Endothelial cell of umbilical vein (primary cell): ENCODE measurements around the gene HTR7. TPM values are rescaled to one million over a fixed set of nuclear protein-coding genes. Genes with fewer than 3 reads are reported as not detected.

Experiments used
- Bru-seq: library from RNA; stranded (reverse); fragments of 400-500 nt; gene quantifications from one replicate; lab custom pipeline; 2021; lab: Mats Ljungman, UMichigan
- BruChase-seq, 2 experiments: library from RNA; stranded (reverse); fragments of 400-500 nt; gene quantifications; one replicate each; lab custom pipeline; 2021; lab: Mats Ljungman, UMichigan
- BruUV-seq: library from RNA; stranded (reverse); fragments of 400-500 nt; replicated peaks from 2 replicates; lab custom pipeline; 2021; lab: Mats Ljungman, UMichigan
- CTCF ChIA-PET: fragments of 300-600, 350-600 bp; sonication (Branson Sonifier 250); formaldehyde crosslinking; loops from one replicate; lab custom pipeline; 2021; ENCODE audit warnings: antibody characterized with exemption, inconsistent platforms; lab: Charles Lee
- POLR2A ChIA-PET: fragments of 300-600, 350-600 bp; sonication (Branson Sonifier 250); formaldehyde crosslinking; loops from one replicate; lab custom pipeline; 2021; ENCODE audit warnings: antibody characterized with exemption, inconsistent platforms; lab: Charles Lee
- DNase-seq: peaks from one replicate; pipeline ENCODE4 v3.0.0-alpha.2; 2011; ENCODE audit warnings: low read depth, low spot score
- FAIRE-seq: peaks from 2 replicates; lab custom pipeline; 2011; peaks lifted over from hg19 to GRCh38; lab: Jason Lieb, UNC
- H2AFZ ChIP-seq: 2 replicates; pipeline ENCODE4 v1.6.0; 2012; ENCODE audit warnings: low read depth, low read length, control low read depth, inconsistent platforms
- H3K27ac ChIP-seq: 2 replicates; pipeline ENCODE4 v1.5.1; 2011; ENCODE audit warnings: low read depth, mild to moderate bottlenecking, control low read depth, low read length, moderate library complexity; ENCODE audit not compliant: insufficient read depth
- H3K27me3 ChIP-seq, 2 experiments: 2 replicates each; pipeline versions ENCODE4 v1.6.0 to v1.6.1; 2011; ENCODE audit warnings: low read length in 2 of 2, mixed read lengths in 1 of 2; ENCODE audit not compliant: control insufficient read depth in 2 of 2, insufficient read depth in 2 of 2
- H3K36me3 ChIP-seq, 2 experiments: 2 replicates in 1 of 2; 3 replicates in 1 of 2; pipeline ENCODE4 v1.5.1; 2011; ENCODE audit warnings: low read length in 2 of 2, mild to moderate bottlenecking in 1 of 2, moderate library complexity in 1 of 2; ENCODE audit not compliant: control insufficient read depth in 2 of 2, insufficient read depth in 2 of 2; ENCODE audit errors: extremely low read depth in 1 of 2
- H3K4me1 ChIP-seq: 3 replicates; pipeline ENCODE4 v1.5.1; 2011; ENCODE audit warnings: mild to moderate bottlenecking, low read length; ENCODE audit not compliant: control insufficient read depth, insufficient read depth; ENCODE audit errors: extremely low read depth
- H3K4me2 ChIP-seq: 2 replicates; pipeline ENCODE4 v1.6.1; 2011; ENCODE audit warnings: low read length, control low read depth, mixed read lengths; ENCODE audit not compliant: insufficient read depth
- H3K4me3 ChIP-seq, 3 experiments: fragments of 200-600 bp in 1 of 3; sonication (generic), shearing (Covaris generic) in 1 of 3; replicated peaks in 1 of 3; 2 replicates each; pipeline ENCODE4 v1.5.1; 2011 to 2016; ENCODE audit warnings: control low read depth in 3 of 3, low read length in 3 of 3, mild to moderate bottlenecking in 2 of 3, inconsistent platforms in 1 of 3, low read depth in 1 of 3, moderate library complexity in 1 of 3; ENCODE audit not compliant: insufficient read depth in 1 of 3
- H3K79me2 ChIP-seq: 2 replicates; pipeline ENCODE4 v1.6.0; 2012; ENCODE audit warnings: low read length, inconsistent platforms; ENCODE audit not compliant: control insufficient read depth, insufficient read depth
- H3K9ac ChIP-seq: replicated peaks from 2 replicates; pipeline ENCODE3; 2011; ENCODE audit warnings: low read length, control low read depth; ENCODE audit not compliant: insufficient read depth; ENCODE audit errors: extremely low read depth
- H3K9me1 ChIP-seq: replicated peaks from 3 replicates; pipeline ENCODE4 v1.6.0; 2011; ENCODE audit warnings: mild to moderate bottlenecking, low read length; ENCODE audit not compliant: control insufficient read depth, insufficient read depth; ENCODE audit errors: extremely low read depth
- H3K9me3 ChIP-seq: replicated peaks from 2 replicates; pipeline ENCODE4 v1.5.1; 2012; ENCODE audit warnings: low read length, inconsistent platforms; ENCODE audit not compliant: control insufficient read depth, insufficient read depth
- H4K20me1 ChIP-seq: replicated peaks from 2 replicates; pipeline ENCODE3; 2011; ENCODE audit warnings: mild to moderate bottlenecking, low read length; ENCODE audit not compliant: control insufficient read depth, insufficient read depth; ENCODE audit errors: extremely low read depth
- EZH2 ChIP-seq: IDR thresholded peaks from 2 replicates; pipeline ENCODE4 v1.6.1; 2012; ENCODE audit warnings: borderline replicate concordance, low read depth, mild to moderate bottlenecking, moderate library complexity, low read length, inconsistent platforms; ENCODE audit not compliant: severe bottlenecking
- FOS ChIP-seq: IDR thresholded peaks from 2 replicates; pipeline ENCODE4 v1.6.1; 2011; ENCODE audit warnings: mild to moderate bottlenecking, low read length, moderate library complexity, borderline replicate concordance; ENCODE audit not compliant: insufficient read depth
- dilution Hi-C: fragments of 300-500 bp; cut with MboI; formaldehyde crosslinking; loops from one replicate; pipeline ENCODE4 v1.15.0; 2019; ENCODE audit warnings: low sequenced_read_pairs; ENCODE audit not compliant: extremely low pct_ligation_motif_present
- intact Hi-C: fragments of 100-400 bp; cut with micrococcal nuclease; formaldehyde crosslinking; loops from one replicate; pipeline ENCODE4 v1.10.0; 2022
- long read RNA-seq: library from polyadenylated mRNA; stranded (forward); transcript quantifications from one replicate; pipeline ENCODE4 v2.0.0, GENCODE V29; 2021
- polyA minus RNA-seq, 3 experiments: library from RNA; depleted of rRNA, polyadenylated mRNA; stranded (reverse); fragments of >200 nt; gene quantifications; 1 replicate in 1 of 3; 2 replicates in 2 of 3; pipeline ENCODE4 v1.2.3, GENCODE V29; 2011
- polyA plus RNA-seq, 4 experiments: library from polyadenylated mRNA; depleted of rRNA in 3 of 4; stranded (reverse) in 3 of 4; unstranded in 1 of 4; fragments of >200 nt; gene quantifications; 2 replicates each; pipeline versions ENCODE4 v1.2.1 to v1.2.3, GENCODE V29; 2011 to 2012; ENCODE audit warnings: missing spikeins in 1 of 4
- total RNA-seq: library from RNA; stranded (reverse); gene quantifications from 2 replicates; pipeline ENCODE4 v1.2.3, GENCODE V29; 2021
- TF ChIP-seq, protein P1 (sequence below), 2 donors: IDR thresholded peaks; 1 replicate in 1 of 2; 2 replicates in 1 of 2; pipeline ENCODE4 v1.5.1; 2011; ENCODE audit warnings: low read length in 2 of 2, mild to moderate bottlenecking in 2 of 2, moderate library complexity in 2 of 2, control low read depth in 1 of 2, inconsistent platforms in 1 of 2, low read depth in 1 of 2; ENCODE audit not compliant: insufficient read depth in 1 of 2; ENCODE audit errors: extremely low read depth in 1 of 2

HTR7 gene
- total RNA-seq = 0.09 and 0.22 TPM in 2 replicates
- polyA plus RNA-seq = 0.01 TPM in 1 of 2 replicates, not detected in the other
- 0.04 and 0.08 TPM in 2 replicates for polyA plus RNA-seq (2011; cell fraction: cytosol; rRNA removed)
- 0.04 and 0.07 TPM in 2 replicates for polyA plus RNA-seq (2011; cell fraction: nucleus; rRNA removed)
- polyA plus RNA-seq (2012) = 0.08 and 0.11 TPM in 2 replicates
- polyA minus RNA-seq = 0.06 TPM in 1 of 2 replicates, not detected in the other
- polyA minus RNA-seq (2011; cell fraction: cytosol; rRNA and poly(A)+ RNA removed) = not detected
- polyA minus RNA-seq (2011; cell fraction: nucleus; rRNA and poly(A)+ RNA removed) = 0.14 TPM in 2 replicates
- percentile 17 among the genes with signal in this experiment for Bru-seq, nascent RNA
- BruChase-seq, experiment 1, labeled RNA remaining after a 6-hour chase = percentile 16 among the genes with signal in this experiment
- BruChase-seq, experiment 2, labeled RNA remaining after a 2-hour chase = percentile 14 among the genes with signal in this experiment
- long read RNA-seq = 0 reads

DNA sequence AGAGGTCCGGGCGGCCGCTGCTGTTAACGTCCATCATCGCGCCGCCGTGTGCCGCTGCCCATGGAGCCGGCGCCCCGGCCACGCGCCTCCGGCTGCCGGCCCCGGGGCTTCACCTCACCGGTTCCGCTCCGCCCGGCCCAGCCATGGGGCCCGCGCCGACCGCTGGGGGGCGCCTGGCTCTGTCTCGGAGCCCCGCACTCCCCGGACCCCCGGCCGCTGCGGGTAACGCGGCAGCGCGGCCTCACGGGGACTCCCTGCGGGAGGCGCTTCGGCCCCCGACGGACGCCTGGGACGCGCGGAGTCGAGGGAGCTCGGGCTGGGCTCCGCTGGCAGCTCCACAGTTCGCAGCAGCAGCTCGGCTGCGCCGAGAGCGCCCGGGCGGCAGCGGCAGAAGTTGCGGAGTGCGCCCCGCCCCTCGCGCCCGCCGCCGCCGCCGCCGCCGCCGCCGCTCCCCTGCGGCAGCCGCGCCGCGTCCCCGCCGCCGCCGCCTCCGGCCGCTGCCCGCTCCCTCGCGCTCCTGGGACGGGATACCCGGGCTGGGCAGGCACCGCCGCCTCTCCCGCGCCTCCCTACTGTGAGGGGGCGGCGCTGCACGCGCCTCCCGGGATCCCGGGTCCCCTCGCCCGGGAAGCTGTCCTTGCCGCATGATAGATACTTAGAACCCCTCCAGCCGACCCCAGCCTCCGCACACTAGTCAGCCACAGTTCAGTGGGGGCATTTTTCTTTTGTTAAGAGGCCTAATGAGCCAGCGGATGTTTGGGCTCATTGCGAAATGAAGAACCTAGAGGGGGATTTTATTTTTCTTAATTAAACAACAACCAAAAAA lies at the start of gene HTR7:
TSS of gene HTR7 (minus strand) at position 405 of the 826 bp plus-strand sequence. CDS start at position 37, 368 bp downstream.
- no peak for TF ChIP-seq FOS
- TF ChIP-seq EZH2 = peak; percentile 0
- TF ChIP-seq, protein P1, sequence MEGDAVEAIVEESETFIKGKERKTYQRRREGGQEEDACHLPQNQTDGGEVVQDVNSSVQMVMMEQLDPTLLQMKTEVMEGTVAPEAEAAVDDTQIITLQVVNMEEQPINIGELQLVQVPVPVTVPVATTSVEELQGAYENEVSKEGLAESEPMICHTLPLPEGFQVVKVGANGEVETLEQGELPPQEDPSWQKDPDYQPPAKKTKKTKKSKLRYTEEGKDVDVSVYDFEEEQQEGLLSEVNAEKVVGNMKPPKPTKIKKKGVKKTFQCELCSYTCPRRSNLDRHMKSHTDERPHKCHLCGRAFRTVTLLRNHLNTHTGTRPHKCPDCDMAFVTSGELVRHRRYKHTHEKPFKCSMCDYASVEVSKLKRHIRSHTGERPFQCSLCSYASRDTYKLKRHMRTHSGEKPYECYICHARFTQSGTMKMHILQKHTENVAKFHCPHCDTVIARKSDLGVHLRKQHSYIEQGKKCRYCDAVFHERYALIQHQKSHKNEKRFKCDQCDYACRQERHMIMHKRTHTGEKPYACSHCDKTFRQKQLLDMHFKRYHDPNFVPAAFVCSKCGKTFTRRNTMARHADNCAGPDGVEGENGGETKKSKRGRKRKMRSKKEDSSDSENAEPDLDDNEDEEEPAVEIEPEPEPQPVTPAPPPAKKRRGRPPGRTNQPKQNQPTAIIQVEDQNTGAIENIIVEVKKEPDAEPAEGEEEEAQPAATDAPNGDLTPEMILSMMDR (IDR thresholded peaks at IDR 0.05; ENCODE audit: extremely low read depth in 1 of 2, insufficient read depth in 1 of 2, low read depth in 1 of 2, low read length in 2 of 2) = peak; percentile 45 to 56
- FAIRE-seq (no peak), DNase-seq (peak; percentile 44)
- no peaks in the 10 kb centered on the region for H4K20me1 ChIP-seq
- ChIA-PET POLR2A (no interaction called here), CTCF (interaction anchor here (0.7 to 1.6 kb wide), 8 partner anchors 10 to 1066 kb away, joined by 3 to 4 read pairs (median 3); partner anchors contain the start of gene RPP30)
- peaks cover 25 to 37% of the 10 kb centered on the region in 2 experiments for H3K27me3 ChIP-seq
- BruUV-seq = no TSS peak
- H2AFZ ChIP-seq = peak within 1 kb of the TSS; percentile 90
- intact Hi-C loops (no loop called here), dilution Hi-C loops (no loop called here)
- H3K9me3 ChIP-seq = no peaks in the 10 kb centered on the region
- no peak within 1 kb of the TSS for H3K27ac ChIP-seq
- H3K36me3 ChIP-seq = no peaks in the 10 kb centered on the region
- H3K9ac ChIP-seq = peak within 1 kb of the TSS; percentile 17
- peak within 1 kb of the TSS; percentile 42 to 60 (median 57) for H3K4me3 ChIP-seq
- H3K4me1 ChIP-seq = peaks cover 19% of the 10 kb centered on the region
- H3K9me1 ChIP-seq = no peaks in the 10 kb centered on the region
- peak within 1 kb of the TSS; percentile 86 for H3K4me2 ChIP-seq
- no peaks in the 10 kb centered on the region for H3K79me2 ChIP-seq
